GM18909 (cell line): ENCODE measurements around the gene MCU.
"Not testable (repeated sequence)": the region's sequence is repeated elsewhere in the genome, so short reads cannot be mapped to it uniquely, and the experiment has no call there.

Experiments used
- ATAC-seq: cut with Tn5 transposase; IDR thresholded peaks from one replicate; pipeline ENCODE4 v1.9.1; 2021; ENCODE audit warnings: mild to moderate bottlenecking; ENCODE audit not compliant: unreplicated experiment, poor library complexity

The MCU gene

GRCh38 chr10:72685264-72685921, 6.5 kb upstream of the MCU start:
- no peak for ATAC-seq

GRCh38 chr10:72686430-72686829, 5.5 kb upstream of the MCU start:
- ATAC-seq = not testable (repeated sequence)

- ATAC-seq = no peak
Measured at GRCh38 chr10:72687035-72687434, 4.9 kb upstream of the MCU start.

DNA sequence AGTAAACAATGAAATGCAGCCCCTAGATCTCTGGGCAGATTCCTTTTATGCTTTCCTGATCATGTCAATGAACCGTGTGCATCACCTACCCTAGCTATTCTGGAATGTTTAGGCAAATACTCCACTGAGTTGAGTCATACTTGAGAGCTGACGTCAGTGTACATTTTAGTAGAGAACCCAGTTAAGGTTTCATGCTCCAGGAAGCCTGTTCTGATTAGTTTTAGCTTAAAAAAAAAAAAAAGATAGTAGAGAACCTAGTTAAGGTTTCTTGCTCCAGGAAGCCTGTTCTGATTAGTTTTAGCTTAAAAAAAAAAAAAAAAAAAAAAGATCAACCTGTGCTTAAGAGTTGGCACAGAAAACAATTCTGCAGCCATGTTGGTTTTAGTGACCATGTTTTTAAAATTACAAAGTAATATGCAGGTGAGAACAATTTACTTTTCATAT, 3.7 kb upstream of the MCU start:
- ATAC-seq = no peak

DNA sequence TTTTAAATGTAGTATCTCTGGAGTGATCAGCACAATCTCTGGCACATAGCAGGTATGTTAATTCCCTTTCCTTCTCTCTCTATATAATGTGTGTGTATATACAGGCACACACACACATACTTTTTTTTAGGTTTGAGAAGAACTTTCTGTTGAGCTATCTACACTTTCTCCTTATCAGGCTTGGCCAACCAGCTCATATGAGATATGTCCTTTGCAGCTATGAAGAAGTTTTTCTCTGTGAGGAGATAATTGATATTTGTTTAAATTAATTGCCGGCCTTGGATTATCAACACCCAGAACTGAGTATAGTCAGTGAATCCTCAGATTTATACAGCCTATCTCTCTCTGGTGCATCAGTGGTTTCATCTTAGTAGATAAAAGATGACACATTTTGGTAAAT, 2.3 kb upstream of the MCU start:
- no peak for ATAC-seq

- ATAC-seq = no peak
Measured at GRCh38 chr10:72690071-72690755, 1.7 kb upstream of the MCU start.

DNA sequence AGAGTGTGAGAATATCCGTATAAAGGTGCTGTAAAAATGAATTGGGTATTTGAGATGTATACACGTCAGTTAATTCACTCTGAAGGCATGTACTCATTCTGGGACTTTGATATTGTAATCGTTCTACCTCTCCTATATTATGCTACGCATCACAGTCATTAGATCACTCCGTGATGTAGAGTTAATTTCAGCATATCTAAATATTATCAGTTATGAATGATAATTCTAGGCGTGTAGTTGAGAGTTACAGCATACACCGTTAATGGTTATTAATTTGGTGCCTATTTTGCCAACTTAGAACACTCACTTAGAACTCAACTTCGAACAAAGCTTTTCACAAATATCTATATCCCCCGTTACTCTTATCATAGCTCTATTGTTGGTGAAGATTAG, 477 bp upstream of the MCU start:
- ATAC-seq = no peak

GRCh38 chr10:72692744-72692993, 726 bp downstream of the MCU start:
- no peak for ATAC-seq

GRCh38 chr10:72692994-72693781, 1.2 kb downstream of the MCU start:
- no peak for ATAC-seq

GRCh38 chr10:72694476-72695369, 2.8 kb downstream of the MCU start:
- ATAC-seq = no peak

DNA sequence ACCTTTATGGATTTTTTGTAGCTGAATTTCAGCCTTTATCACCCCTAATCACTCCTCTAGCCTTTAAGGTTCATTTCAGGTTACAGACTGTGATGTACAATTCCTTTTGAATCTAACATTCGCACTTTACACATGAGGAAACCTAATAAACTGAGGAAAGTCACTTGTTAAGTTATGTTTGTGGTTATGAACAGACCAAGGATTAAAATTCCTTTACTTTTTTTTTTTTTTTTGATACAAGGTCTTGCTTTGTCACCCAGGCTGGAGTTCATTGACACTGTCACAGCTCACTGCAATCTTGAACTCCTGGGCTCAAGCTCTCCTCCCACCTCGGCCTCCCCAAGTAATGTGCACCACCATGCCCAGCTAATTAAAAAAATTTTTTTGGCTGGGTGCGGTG, 3.6 kb downstream of the MCU start:
- ATAC-seq = no peak

- no peak for ATAC-seq
Measured at GRCh38 chr10:72697716-72698115, 5.8 kb downstream of the MCU start.

- not testable (repeated sequence) for ATAC-seq
Measured at GRCh38 chr10:72702465-72702864, 10.5 kb downstream of the MCU start.

GRCh38 chr10:72702868-72703581, 11.1 kb downstream of the MCU start:
- ATAC-seq = peak; percentile 89

DNA sequence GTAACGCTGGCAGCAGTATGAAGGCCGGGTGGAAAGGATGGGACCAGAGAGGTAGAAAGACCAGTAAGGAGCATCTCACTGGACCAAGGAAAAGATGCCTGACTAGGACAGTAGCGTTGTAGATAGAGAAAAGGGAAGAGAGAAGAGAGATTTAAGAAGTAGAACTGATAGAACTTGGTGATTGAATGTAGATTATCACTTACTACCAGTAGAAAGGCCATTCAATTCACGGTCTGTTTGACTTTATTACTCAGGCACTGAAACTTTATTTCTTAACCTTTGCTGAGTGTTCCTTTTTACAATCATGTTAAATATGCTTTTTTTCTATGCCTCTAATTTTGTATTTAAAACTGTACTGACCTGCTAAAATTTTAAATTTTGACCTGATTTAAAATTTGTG, 12.2 kb downstream of the MCU start:
- ATAC-seq = no peak

- no peak for ATAC-seq
Measured at GRCh38 chr10:72709041-72709440, 17.1 kb downstream of the MCU start.

GRCh38 chr10:72712136-72712535, 20.2 kb downstream of the MCU start:
- ATAC-seq = no peak

GRCh38 chr10:72719941-72720592, 28.1 kb downstream of the MCU start:
- no peak for ATAC-seq

DNA sequence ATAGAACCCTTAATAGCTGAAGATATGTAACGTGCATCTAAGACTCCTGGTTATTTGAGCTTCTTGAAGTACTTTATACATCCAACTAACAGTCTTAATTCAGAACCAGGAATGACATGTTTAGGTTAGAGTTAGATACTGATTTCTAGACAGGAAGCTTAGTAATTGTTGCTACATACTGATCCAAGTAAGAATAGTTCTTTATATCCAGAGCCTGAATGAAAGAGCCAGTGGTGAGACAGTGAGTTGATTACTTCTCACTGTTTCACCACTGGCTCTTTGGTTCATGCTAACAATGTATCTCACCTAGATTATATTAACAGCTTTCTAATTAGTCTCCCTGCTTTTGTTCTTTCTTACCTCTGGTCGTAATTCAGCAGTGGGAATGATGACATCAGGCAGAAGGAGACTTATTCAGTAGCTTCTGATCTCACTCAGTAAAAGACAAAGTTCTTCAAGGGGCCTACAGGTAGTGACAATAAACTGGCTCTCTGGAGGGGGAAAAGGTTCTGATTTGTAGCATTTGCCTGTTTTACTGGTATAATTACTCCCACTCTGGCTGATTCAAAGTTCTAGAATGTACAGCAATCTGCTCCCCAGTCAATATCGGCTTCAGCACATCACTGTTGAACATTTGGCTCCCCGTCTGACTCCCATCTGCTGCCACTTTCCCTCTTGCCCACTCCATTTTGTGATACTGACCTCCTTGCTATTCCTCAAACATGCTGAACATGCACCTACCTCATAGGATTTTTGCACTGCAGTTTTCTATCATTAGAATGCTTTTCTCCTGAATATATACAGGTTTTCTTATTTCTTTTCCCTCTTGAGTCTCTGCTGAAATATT, 29.1 kb downstream of the MCU start:
- ATAC-seq = no peak
